Tibial artery (tissue), 4 donors: ENCODE data around the gene TRPC4AP.

ENCODE experiments used
- DNase-seq, 2 donors: peaks; one replicate each; pipeline ENCODE4 v3.0.0-alpha.2; 2019
- H3K27ac ChIP-seq, 2 donors: fragments of 200-600 bp; sonication (generic) in 1 of 2; 1 replicate in 1 of 2; 2 replicates in 1 of 2; pipeline ENCODE4 v1.5.1; 2018 to 2019; ENCODE audit warnings: mild to moderate bottlenecking in 1 of 2
- H3K27me3 ChIP-seq, 2 donors: fragments of 200-600 bp; sonication (generic) in 1 of 2; one replicate each; pipeline versions ENCODE4 v1.5.1 to v1.6.0; 2016 to 2019
- H3K36me3 ChIP-seq, 3 donors: fragments of 200-600 bp; sonication (generic) in 2 of 3; one replicate each; pipeline ENCODE4 v1.5.1; 2016 to 2019; ENCODE audit warnings: mild to moderate bottlenecking in 2 of 3
- H3K4me1 ChIP-seq, 4 donors: fragments of 200-600 bp; sonication (generic) in 2 of 4; 1 replicate in 3 of 4; 2 replicates in 1 of 4; pipeline ENCODE4 v1.5.1; 2016 to 2019
- H3K4me3 ChIP-seq, 2 donors: fragments of 200-600 bp; sonication (generic) in 1 of 2; 1 replicate in 1 of 2; 2 replicates in 1 of 2; pipeline ENCODE4 v1.5.1; 2018 to 2019; ENCODE audit warnings: mild to moderate bottlenecking in 2 of 2
- H3K9me3 ChIP-seq, 3 donors: fragments of 200-600 bp; sonication (generic) in 1 of 3; one replicate each; pipeline ENCODE4 v1.5.1; 2016 to 2019
- CTCF ChIP-seq, 2 experiments: fragments of 200-600 bp in 1 of 2; fragments of 450-650 bp in 1 of 2; IDR thresholded peaks; one replicate each; pipeline ENCODE4 v1.5.1; 2017 to 2019; ENCODE audit warnings: antibody characterized with exemption in 2 of 2, mild to moderate bottlenecking in 1 of 2, moderate library complexity in 1 of 2
- intact Hi-C: fragments of 100-400 bp; cut with DNase I; formaldehyde crosslinking; loops from one replicate; pipeline ENCODE4 v1.15.0; 2023; ENCODE audit warnings: low total_unique reads

TRPC4AP gene

GRCh38 chr20:35065181-35065580 is 27.4 kb downstream of the TRPC4AP start:
- H3K27ac ChIP-seq = no peak overlapping the region
- H3K36me3 ChIP-seq = peaks cover 0 to 28% (median 12%) of the 10 kb centered on the region in 3 donors
- H3K27me3 ChIP-seq = no peaks in the 10 kb centered on the region
- intact Hi-C loops = no loop called here
- no peaks in the 10 kb centered on the region for H3K9me3 ChIP-seq
- no peak overlapping the region for H3K4me3 ChIP-seq
- peaks cover 0 to 15% (median 7%) of the 10 kb centered on the region in 4 donors for H3K4me1 ChIP-seq
- no peak for TF ChIP-seq CTCF (IDR thresholded peaks at IDR 0.05)
- no peak for DNase-seq

- no peak for DNase-seq
- Histone ChIP-seq H3K9me3 (no peaks in the 10 kb centered on the region), H3K36me3 (peaks cover 0 to 19% (median 9%) of the 10 kb centered on the region in 3 donors), H3K27me3 (no peaks in the 10 kb centered on the region), H3K4me1 (peaks cover 0 to 6% (median 3%) of the 10 kb centered on the region in 4 donors), H3K27ac (no peak overlapping the region), H3K4me3 (no peak overlapping the region)
- no peak for TF ChIP-seq CTCF (IDR thresholded peaks at IDR 0.05)
- intact Hi-C loops = no loop called here
Measured at GRCh38 chr20:35063168-35063567, 29.4 kb downstream of the TRPC4AP start.

- Histone ChIP-seq H3K36me3 (peaks cover 0 to 12% (median 6%) of the 10 kb centered on the region in 3 donors), H3K4me3 (no peak overlapping the region), H3K4me1 (peaks cover 0 to 6% (median 3%) of the 10 kb centered on the region in 4 donors), H3K27me3 (no peaks in the 10 kb centered on the region), H3K27ac (no peak overlapping the region), H3K9me3 (no peaks in the 10 kb centered on the region)
- TF ChIP-seq CTCF (IDR thresholded peaks at IDR 0.05) = no peak
- intact Hi-C loops = no loop called here
- no peak for DNase-seq
Measured at GRCh38 chr20:35062478-35062877, 30.1 kb downstream of the TRPC4AP start.

GRCh38 chr20:35060168-35060567 is 32.4 kb downstream of the TRPC4AP start:
- TF ChIP-seq CTCF (IDR thresholded peaks at IDR 0.05) = no peak

GRCh38 chr20:35059612-35060011 is 33.0 kb downstream of the TRPC4AP start:
- H3K4me1 ChIP-seq = peaks cover 0 to 25% (median 3%) of the 10 kb centered on the region in 4 donors
- no peak for TF ChIP-seq CTCF (IDR thresholded peaks at IDR 0.05)
- peaks cover 0 to 19% (median 6%) of the 10 kb centered on the region in 3 donors for H3K36me3 ChIP-seq
- H3K27ac ChIP-seq = no peak overlapping the region
- H3K9me3 ChIP-seq = no peaks in the 10 kb centered on the region
- intact Hi-C loops = no loop called here
- H3K4me3 ChIP-seq = no peak overlapping the region
- DNase-seq = no peak
- no peaks in the 10 kb centered on the region for H3K27me3 ChIP-seq

More at GRCh38 chr20:35060168-35060567, 32.4 kb downstream of the TRPC4AP start:
- Histone ChIP-seq H3K4me1 (peaks cover 0 to 19% (median under 1%) of the 10 kb centered on the region in 4 donors), H3K4me3 (no peak overlapping the region), H3K27me3 (no peaks in the 10 kb centered on the region), H3K27ac (no peak overlapping the region), H3K9me3 (no peaks in the 10 kb centered on the region), H3K36me3 (peaks cover 0 to 19% (median 6%) of the 10 kb centered on the region in 3 donors)
- intact Hi-C loops = no loop called here
- no peak for DNase-seq

GRCh38 chr20:35059110-35059509 is 33.5 kb downstream of the TRPC4AP start:
- no peak for TF ChIP-seq CTCF (IDR thresholded peaks at IDR 0.05)
- no peaks in the 10 kb centered on the region for H3K27me3 ChIP-seq
- peaks cover 0 to 19% (median 6%) of the 10 kb centered on the region in 3 donors for H3K36me3 ChIP-seq
- peaks cover 0 to 30% (median 3%) of the 10 kb centered on the region in 4 donors for H3K4me1 ChIP-seq
- no peak overlapping the region for H3K27ac ChIP-seq
- no peak for DNase-seq
- no peaks in the 10 kb centered on the region for H3K9me3 ChIP-seq
- intact Hi-C loops = no loop called here
- no peak overlapping the region for H3K4me3 ChIP-seq
